Trophoblast cell (in vitro differentiated cells and primary cell): ENCODE measurements around the gene SMPD3.
A peak's percentile ranks its signal among the peaks of the same experiment; 100 is the strongest.

Experiments used
- DNase-seq, 2 donors: peaks; one replicate each; pipeline ENCODE4 v3.0.0-alpha.2; 2016
- H2AFZ ChIP-seq: 2 replicates; pipeline ENCODE4 v1.6.1; 2013; ENCODE audit warnings: low read length, moderate library complexity, mild to moderate bottlenecking; ENCODE audit not compliant: insufficient read depth, poor library complexity
- H2AK5ac ChIP-seq: 2 replicates; pipeline ENCODE4 v1.6.1; 2013; ENCODE audit warnings: mild to moderate bottlenecking, low read length
- H2BK120ac ChIP-seq: 2 replicates; pipeline ENCODE4 v1.6.1; 2013; ENCODE audit warnings: low read length, mild to moderate bottlenecking, moderate library complexity; ENCODE audit not compliant: insufficient read depth, poor library complexity
- H2BK12ac ChIP-seq: 2 replicates; pipeline ENCODE4 v1.6.1; 2013; ENCODE audit warnings: mild to moderate bottlenecking, low read length, moderate library complexity
- H2BK5ac ChIP-seq: 2 replicates; pipeline ENCODE4 v1.6.1; 2013; ENCODE audit warnings: low read length, low read depth, moderate library complexity, mild to moderate bottlenecking; ENCODE audit not compliant: poor library complexity
- H3K14ac ChIP-seq: 2 replicates; pipeline ENCODE4 v1.6.1; 2013; ENCODE audit warnings: mild to moderate bottlenecking, low read length
- H3K18ac ChIP-seq: 2 replicates; pipeline ENCODE4 v1.6.1; 2013; ENCODE audit warnings: mild to moderate bottlenecking, low read length
- H3K23ac ChIP-seq: 2 replicates; pipeline ENCODE4 v1.6.1; 2013; ENCODE audit warnings: low read length
- H3K27ac ChIP-seq: 2 replicates; pipeline ENCODE4 v1.5.1; 2013; ENCODE audit warnings: low read depth, mild to moderate bottlenecking, inconsistent platforms, low read length, moderate library complexity
- H3K27me3 ChIP-seq: 2 replicates; pipeline ENCODE4 v1.6.1; 2013; ENCODE audit warnings: inconsistent platforms, mild to moderate bottlenecking, low read length, moderate library complexity; ENCODE audit not compliant: insufficient read depth
- H3K36me3 ChIP-seq, 2 experiments: 1 replicate in 1 of 2; 2 replicates in 1 of 2; pipeline ENCODE4 v1.6.1; 2013; ENCODE audit warnings: low read length in 2 of 2, mild to moderate bottlenecking in 2 of 2, moderate library complexity in 1 of 2; ENCODE audit not compliant: insufficient read depth in 2 of 2, control insufficient read depth in 1 of 2
- H3K4ac ChIP-seq: 2 replicates; pipeline ENCODE4 v1.6.1; 2013; ENCODE audit warnings: low read depth, mild to moderate bottlenecking, low read length, moderate library complexity
- H3K4me1 ChIP-seq, 2 experiments: 1 replicate in 1 of 2; 2 replicates in 1 of 2; pipeline ENCODE4 v1.6.1; 2013; ENCODE audit warnings: low read length in 2 of 2, mild to moderate bottlenecking in 2 of 2, moderate library complexity in 1 of 2; ENCODE audit not compliant: insufficient read depth in 2 of 2, control insufficient read depth in 1 of 2
- H3K4me2 ChIP-seq: 2 replicates; pipeline ENCODE4 v1.6.1; 2013; ENCODE audit warnings: inconsistent platforms, mild to moderate bottlenecking, low read length, moderate library complexity
- H3K4me3 ChIP-seq: 2 replicates; pipeline ENCODE4 v1.5.1; 2013; ENCODE audit warnings: mild to moderate bottlenecking, low read depth, low read length, inconsistent platforms
- H3K79me1 ChIP-seq: one replicate; pipeline ENCODE4 v1.6.1; 2013; ENCODE audit warnings: low read length
- H3K79me2 ChIP-seq: 2 replicates; pipeline ENCODE4 v1.6.1; 2013; ENCODE audit warnings: low read length, mild to moderate bottlenecking; ENCODE audit not compliant: control insufficient read depth, insufficient read depth, poor library complexity
- H3K9ac ChIP-seq: 2 replicates; pipeline ENCODE4 v1.6.1; 2013; ENCODE audit warnings: mild to moderate bottlenecking, low read length
- H3K9me3 ChIP-seq: 2 replicates; pipeline ENCODE4 v1.6.1; 2013; ENCODE audit warnings: low read depth, mild to moderate bottlenecking, control low read depth, inconsistent platforms, low read length; ENCODE audit not compliant: insufficient read depth
- H4K12ac ChIP-seq: 2 replicates; pipeline ENCODE4 v1.6.1; 2013; ENCODE audit warnings: low read depth, mild to moderate bottlenecking, low read length, moderate library complexity
- H4K8ac ChIP-seq: 2 replicates; pipeline ENCODE4 v1.6.1; 2013; ENCODE audit warnings: low read depth, mild to moderate bottlenecking, low read length, moderate library complexity
- H4K91ac ChIP-seq: one replicate; pipeline ENCODE4 v1.6.1; 2013; ENCODE audit warnings: low read depth, mild to moderate bottlenecking, low read length, moderate library complexity
- WGBS: extraction: QIAGEN DNeasy Blood & Tissue Kit; methylation state at CpG from one replicate; pipeline ENCODE4 v1.1.7; 2013; ENCODE audit warnings: missing lambda C conversion rate; ENCODE audit not compliant: insufficient read length, insufficient coverage; ENCODE audit errors: extremely low coverage; 5-methylcytosine and 5-hydroxymethylcytosine counted together

Gene SMPD3

GRCh38 chr16:68368301-68368888 lies 79.9 kb downstream of the SMPD3 start:
- no peak overlapping the region for H4K91ac ChIP-seq
- no peak overlapping the region for H2AK5ac ChIP-seq
- WGBS = no CpG with 5 or more reads among the region's 12 CpGs
- H4K12ac ChIP-seq = no peak overlapping the region
- no peaks in the 10 kb centered on the region for H3K36me3 ChIP-seq
- no peak overlapping the region for H3K27ac ChIP-seq
- no peak overlapping the region for H3K18ac ChIP-seq
- peaks cover 2% of the 10 kb centered on the region for H3K9me3 ChIP-seq
- H2BK5ac ChIP-seq = no peak overlapping the region
- H3K4me3 ChIP-seq = no peak overlapping the region
- no peak overlapping the region for H3K4ac ChIP-seq
- DNase-seq = no peak
- H2BK120ac ChIP-seq = no peak overlapping the region
- no peak overlapping the region for H2BK12ac ChIP-seq
- H3K9ac ChIP-seq = no peak overlapping the region
- no peaks in the 10 kb centered on the region for H3K27me3 ChIP-seq
- no peak overlapping the region for H3K23ac ChIP-seq
- H2AFZ ChIP-seq = no peak overlapping the region
- peaks cover 6 to 7% of the 10 kb centered on the region in 2 experiments for H3K4me1 ChIP-seq
- H3K79me1 ChIP-seq = no peaks in the 10 kb centered on the region
- no peaks in the 10 kb centered on the region for H3K79me2 ChIP-seq
- H3K14ac ChIP-seq = no peak overlapping the region
- H3K4me2 ChIP-seq = no peak overlapping the region
- no peak overlapping the region for H4K8ac ChIP-seq

- Histone ChIP-seq H3K14ac (no peak overlapping the region), H3K27ac (no peak overlapping the region), H4K8ac (no peak overlapping the region), H2AK5ac (no peak overlapping the region), H2BK120ac (no peak overlapping the region), H3K9ac (no peak overlapping the region), H3K23ac (no peak overlapping the region), H3K4me3 (no peak overlapping the region), H3K4me2 (no peak overlapping the region), H3K79me2 (no peaks in the 10 kb centered on the region), H3K4me1 (peaks cover 6 to 7% of the 10 kb centered on the region in 2 experiments), H4K91ac (no peak overlapping the region), H3K4ac (no peak overlapping the region), H3K18ac (no peak overlapping the region), H4K12ac (no peak overlapping the region), H3K27me3 (no peaks in the 10 kb centered on the region), H2BK5ac (no peak overlapping the region), H3K36me3 (no peaks in the 10 kb centered on the region), H2BK12ac (no peak overlapping the region), H3K79me1 (no peaks in the 10 kb centered on the region), H2AFZ (no peak overlapping the region), H3K9me3 (peaks cover 2% of the 10 kb centered on the region)
- no CpG with 5 or more reads among the region's 14 CpGs for WGBS
- DNase-seq = no peak
Observed at GRCh38 chr16:68367891-68368290, 80.4 kb downstream of the SMPD3 start.

- Histone ChIP-seq H4K91ac (no peak overlapping the region), H3K36me3 (no peaks in the 10 kb centered on the region), H3K4me2 (no peak overlapping the region), H2BK120ac (no peak overlapping the region), H2BK12ac (no peak overlapping the region), H3K27ac (no peak overlapping the region), H3K14ac (no peak overlapping the region), H3K79me2 (no peaks in the 10 kb centered on the region), H3K79me1 (no peaks in the 10 kb centered on the region), H3K9me3 (peaks cover 2% of the 10 kb centered on the region), H2BK5ac (no peak overlapping the region), H3K4ac (no peak overlapping the region), H2AFZ (no peak overlapping the region), H3K18ac (no peak overlapping the region), H4K12ac (no peak overlapping the region), H3K4me1 (peaks cover 6 to 7% of the 10 kb centered on the region in 2 experiments), H3K4me3 (no peak overlapping the region), H4K8ac (no peak overlapping the region), H2AK5ac (no peak overlapping the region), H3K23ac (no peak overlapping the region), H3K27me3 (no peaks in the 10 kb centered on the region), H3K9ac (no peak overlapping the region)
- DNase-seq = no peak
- WGBS = no CpG with 5 or more reads among the region's 20 CpGs
Observed at GRCh38 chr16:68367440-68367839, 80.9 kb downstream of the SMPD3 start.

GRCh38 chr16:68367030-68367429 lies 81.3 kb downstream of the SMPD3 start:
- H3K36me3 ChIP-seq = no peaks in the 10 kb centered on the region
- no peak overlapping the region for H2BK12ac ChIP-seq

More at GRCh38 chr16:68367030-68367429, 81.3 kb downstream of the SMPD3 start:
- no peak overlapping the region for H3K4me2 ChIP-seq
- H2AFZ ChIP-seq = no peak overlapping the region
- no peak overlapping the region for H3K23ac ChIP-seq
- H3K79me2 ChIP-seq = no peaks in the 10 kb centered on the region
- peaks cover 6 to 7% of the 10 kb centered on the region in 2 experiments for H3K4me1 ChIP-seq
- H3K18ac ChIP-seq = no peak overlapping the region
- no peak overlapping the region for H4K8ac ChIP-seq
- peaks cover 2% of the 10 kb centered on the region for H3K9me3 ChIP-seq
- H3K27me3 ChIP-seq = no peaks in the 10 kb centered on the region
- H2BK5ac ChIP-seq = no peak overlapping the region
- H2BK120ac ChIP-seq = no peak overlapping the region
- no peak overlapping the region for H2AK5ac ChIP-seq
- H3K4me3 ChIP-seq = no peak overlapping the region
- H3K9ac ChIP-seq = no peak overlapping the region
- H3K14ac ChIP-seq = no peak overlapping the region
- no peak overlapping the region for H4K91ac ChIP-seq
- no peak overlapping the region for H4K12ac ChIP-seq
- H3K4ac ChIP-seq = no peak overlapping the region
- H3K79me1 ChIP-seq = no peaks in the 10 kb centered on the region
- DNase-seq = peak in 1 of 2 donors; percentile 56
- no CpG with 5 or more reads among the region's 13 CpGs for WGBS
- no peak overlapping the region for H3K27ac ChIP-seq
